ENCODE results near the gene FHOD3.

Gene FHOD3

DNA sequence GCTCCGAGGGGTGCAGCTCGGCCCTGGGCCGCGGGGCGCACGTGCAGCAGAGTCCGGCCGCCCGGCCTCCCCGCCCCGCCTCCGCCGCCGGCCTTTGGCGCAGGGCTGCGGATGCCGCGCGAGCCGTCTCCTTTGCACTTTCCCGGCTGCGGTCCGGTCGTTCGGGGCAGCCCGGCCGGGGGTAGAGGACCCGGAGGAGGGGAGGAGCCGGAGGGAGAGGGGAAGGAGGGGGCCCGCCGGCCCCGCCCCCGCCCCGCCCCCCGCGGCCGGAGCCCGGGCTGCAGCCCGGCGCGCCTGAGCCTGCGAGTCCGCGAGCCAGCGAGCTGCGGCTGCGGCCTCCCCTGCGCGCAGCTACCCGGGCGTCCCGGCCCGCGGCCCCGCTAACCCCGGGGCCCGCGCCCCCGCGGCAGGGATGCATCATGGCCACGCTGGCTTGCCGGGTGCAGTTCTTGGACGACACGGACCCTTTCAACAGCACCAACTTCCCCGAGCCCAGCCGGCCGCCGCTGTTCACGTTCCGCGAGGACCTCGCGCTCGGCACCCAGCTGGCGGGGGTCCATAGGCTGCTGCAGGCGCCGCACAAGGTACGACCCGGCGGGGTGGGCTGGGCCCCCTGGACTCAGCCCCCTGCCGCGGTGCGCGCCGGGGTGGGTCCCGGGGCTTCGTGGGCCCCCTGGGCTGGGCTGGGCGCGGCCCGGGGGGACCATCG is at the start of gene FHOD3:
Gene FHOD3, plus strand, starts transcription at position 297 of the 709 bp plus-strand sequence. Its CDS starts 123 bp downstream, at position 420.
- intact Hi-C loops (cut with DNase I), result loop anchor here (2.0 to 5.0 kb wide), 3 partner anchors 275 to 513 kb away; no protein-coding TSS in a partner anchor
- peak; percentile 29 to 90 (median 56) for DNase-seq

DNA sequence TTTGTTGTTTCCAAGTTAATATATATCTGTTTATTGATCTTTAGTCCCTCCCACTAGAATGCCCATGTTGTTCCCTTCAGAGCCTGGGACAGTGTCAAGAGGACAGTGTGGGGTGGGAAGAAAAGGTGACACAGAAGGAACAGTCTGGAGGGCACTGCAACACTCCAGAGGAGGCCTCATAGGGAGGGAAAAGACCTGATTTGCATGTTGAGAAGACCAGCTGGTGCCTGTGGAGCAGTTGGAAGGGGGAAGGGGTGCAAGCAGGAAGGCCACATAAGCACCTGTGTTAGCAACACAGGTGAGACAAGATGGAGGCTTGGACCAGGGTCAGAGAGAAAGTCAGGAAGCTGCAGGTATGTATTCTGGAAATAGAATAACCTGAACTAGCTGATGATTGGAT is 48.1 kb upstream of the FHOD3 start:
- intact Hi-C loops (cut with DNase I), result no loop called here
- no peak for DNase-seq

DNA sequence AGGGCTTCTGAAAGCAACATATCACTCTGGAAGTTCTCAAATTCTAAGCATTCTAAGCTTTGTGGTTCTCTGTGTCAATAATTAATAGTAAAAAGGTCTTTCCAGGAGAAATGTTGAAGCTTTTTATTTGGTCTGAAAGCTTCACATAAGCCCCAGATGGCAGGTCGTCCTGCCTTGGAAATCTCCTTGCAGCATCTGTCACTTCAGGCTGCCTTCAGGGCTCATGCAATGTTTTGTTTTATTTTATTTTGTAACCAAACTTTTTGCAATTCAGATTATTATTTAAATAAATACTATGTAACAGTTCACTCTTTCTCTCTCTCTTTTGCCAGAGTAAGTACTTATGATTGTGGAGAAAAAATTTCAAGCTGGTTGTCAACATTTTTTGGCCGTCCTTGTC is 46.7 kb upstream of the FHOD3 start:
- no peak for DNase-seq
- intact Hi-C loops (cut with DNase I), result no loop called here

DNA sequence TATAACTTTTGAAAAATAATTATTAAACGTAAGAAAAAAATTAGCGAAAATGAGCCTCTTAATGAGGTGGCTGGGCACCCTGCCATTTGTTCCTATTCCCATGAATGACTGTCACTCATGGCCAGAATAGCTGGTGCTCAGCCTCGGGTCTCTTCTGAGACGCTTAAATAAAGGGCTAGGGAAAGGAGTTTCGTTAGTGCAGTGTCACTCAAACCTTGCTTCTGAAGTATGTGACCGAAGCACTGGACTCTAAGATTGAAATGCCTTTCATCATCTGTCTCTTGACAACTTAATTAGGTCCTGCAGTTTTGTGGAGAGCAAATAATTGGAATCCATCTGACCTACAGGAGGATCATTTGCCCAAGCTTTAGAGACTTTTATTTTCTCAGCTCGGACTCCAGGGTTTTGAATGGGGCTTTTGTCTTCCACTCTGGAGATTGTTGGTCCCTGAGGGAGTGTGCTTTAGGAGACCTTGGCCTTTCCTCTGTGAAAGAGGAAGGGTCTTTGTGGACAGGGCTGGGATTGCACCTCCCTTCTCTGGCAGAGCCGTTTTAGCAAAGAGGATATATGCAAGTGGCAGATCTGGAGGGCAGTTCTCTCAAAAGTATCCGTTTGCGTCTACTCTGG is 42.3 kb upstream of the FHOD3 start:
- no peak for DNase-seq
- intact Hi-C loops (cut with DNase I), result no loop called here

DNA sequence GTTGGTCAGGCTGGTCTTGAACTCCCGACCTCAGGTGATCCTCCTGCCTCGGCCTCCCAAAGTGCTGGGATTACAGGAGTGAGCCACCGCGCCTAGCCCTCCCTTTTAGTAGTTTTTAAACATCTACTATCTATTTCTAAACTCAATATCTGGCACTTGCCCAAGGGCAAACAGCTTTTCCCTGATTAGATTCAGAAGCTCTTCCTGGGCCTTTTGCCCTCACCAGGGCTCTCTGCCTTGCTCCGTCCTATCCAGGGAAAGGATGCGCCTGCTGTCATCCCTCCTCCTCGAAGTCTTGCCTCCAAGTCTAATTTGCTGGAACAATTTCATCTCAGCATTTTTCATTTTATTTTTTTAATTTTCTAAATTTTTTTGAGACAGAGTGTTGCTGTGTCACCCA is 41.4 kb upstream of the FHOD3 start:
- intact Hi-C loops (cut with DNase I), result no loop called here
- DNase-seq, result no peak

DNA sequence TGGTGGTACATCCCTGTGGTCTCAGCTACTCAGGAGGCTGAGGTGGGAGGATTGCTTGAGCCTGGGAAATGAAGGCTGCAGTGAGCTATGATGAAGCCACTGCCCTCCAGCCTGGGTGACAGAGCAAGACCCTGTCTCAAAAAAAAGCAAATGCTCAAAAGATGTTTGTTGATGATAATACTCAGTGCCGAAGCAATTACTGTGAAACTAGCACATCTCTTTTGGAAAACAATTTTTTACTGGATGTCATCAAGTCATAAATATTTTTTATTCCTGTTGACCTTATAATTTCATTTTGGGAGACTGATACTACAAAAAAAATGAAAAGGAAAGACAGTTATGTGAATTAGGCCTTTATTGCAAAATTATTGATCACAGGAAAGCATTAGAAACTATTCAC is 34.5 kb upstream of the FHOD3 start:
- intact Hi-C loops (cut with DNase I), result no loop called here
- no peak for DNase-seq

DNA sequence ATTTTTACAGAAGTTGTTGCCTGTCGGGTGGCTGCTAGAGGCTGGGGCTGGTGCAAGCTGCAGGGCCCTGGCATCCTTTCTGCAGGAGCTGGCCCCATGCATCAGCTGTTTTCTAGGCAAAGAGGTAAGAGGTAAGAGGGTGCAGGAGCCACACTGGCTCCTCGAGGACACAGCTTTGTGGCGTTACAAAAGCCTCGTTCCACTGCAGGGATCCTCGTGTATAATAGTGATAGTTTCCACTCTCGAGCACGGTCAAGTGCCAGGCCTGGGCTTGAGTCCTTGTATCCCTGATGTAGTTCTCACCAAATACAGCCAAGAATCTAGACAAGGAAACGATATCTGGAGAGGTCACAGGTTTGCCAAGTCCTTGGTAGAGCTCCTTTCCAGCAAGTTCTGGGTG is 33.2 kb upstream of the FHOD3 start:
- intact Hi-C loops (cut with DNase I), result no loop called here
- no peak for DNase-seq

DNA sequence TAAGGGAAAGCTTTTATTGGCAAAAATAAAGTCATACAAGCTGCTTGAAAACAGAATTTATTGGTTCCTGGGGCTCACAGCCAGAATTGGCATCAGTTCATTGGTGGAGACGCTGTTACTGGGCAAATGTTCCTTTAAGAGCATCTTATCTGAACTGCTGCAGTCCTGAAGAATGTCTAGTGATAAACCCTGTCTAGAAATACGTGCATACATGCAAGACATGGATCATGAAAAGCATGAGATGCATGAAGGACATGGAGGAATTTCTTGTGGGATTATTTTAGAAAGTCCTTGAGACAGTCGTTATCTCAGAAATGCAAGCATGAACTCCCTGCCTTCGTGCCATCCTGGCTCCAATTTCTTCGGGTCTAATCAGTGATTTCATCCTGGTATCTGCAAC is 32.5 kb upstream of the FHOD3 start:
- intact Hi-C loops (cut with DNase I), result no loop called here
- no peak for DNase-seq

DNA sequence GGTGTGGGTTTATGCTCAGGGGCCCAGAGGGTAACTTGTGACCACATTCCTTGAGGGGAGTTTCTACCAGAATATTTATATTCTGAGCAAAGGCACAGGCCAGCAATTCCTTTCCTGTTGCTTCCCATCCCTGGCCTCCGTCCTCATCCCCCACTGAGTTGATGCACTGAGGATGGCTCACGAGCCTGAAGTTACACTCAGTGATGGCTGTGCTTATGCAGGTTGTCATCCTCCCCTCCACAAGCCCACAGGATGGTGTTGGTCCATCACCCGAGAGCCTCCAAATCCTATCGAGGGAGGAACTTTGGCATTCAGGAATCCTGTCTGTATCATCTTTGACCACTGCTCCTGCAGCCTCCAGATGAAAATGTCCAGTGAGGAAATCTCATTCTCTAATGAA is 28.4 kb upstream of the FHOD3 start:
- intact Hi-C loops (cut with DNase I), result no loop called here
- no peak for DNase-seq

DNA sequence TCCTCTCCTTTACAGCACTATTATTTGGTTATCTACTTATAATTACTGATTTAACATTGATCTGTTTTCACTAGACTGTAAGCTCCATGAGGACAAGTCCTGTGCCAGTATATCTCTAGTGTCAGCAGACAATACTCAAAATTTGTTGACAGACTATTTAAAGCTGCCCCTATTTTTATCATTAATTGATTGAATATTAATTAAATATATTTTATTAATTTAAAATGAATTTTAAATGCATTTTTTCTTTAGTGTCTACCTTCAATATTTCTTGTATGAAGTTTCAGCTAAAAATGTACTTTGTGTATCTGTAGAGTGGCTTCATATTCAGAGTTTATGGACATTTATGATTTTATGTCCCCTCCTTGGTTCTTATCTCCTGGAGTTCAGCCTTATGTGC is 26.4 kb upstream of the FHOD3 start:
- DNase-seq, result no peak
- intact Hi-C loops (cut with DNase I), result no loop called here

DNA sequence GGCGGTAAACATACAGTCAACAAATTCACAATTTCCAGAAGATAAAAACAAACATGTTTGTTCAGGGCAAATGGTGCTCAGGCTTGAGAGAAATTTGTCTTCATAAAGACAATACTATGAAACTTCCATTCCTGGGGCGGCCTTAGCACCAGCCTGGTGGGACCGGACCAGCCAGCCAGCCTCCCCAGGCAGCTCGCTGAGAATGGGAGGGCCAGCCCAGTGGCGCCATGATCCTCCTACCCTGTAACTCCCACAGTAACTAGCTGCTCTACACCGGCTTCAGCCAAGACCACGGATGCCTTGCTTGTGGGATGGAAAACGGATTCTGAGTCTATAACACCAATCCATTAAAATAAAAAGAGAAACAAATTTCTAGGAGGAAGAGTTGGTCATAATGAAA is 24.2 kb upstream of the FHOD3 start:
- intact Hi-C loops (cut with DNase I), result no loop called here
- DNase-seq, result no peak

DNA sequence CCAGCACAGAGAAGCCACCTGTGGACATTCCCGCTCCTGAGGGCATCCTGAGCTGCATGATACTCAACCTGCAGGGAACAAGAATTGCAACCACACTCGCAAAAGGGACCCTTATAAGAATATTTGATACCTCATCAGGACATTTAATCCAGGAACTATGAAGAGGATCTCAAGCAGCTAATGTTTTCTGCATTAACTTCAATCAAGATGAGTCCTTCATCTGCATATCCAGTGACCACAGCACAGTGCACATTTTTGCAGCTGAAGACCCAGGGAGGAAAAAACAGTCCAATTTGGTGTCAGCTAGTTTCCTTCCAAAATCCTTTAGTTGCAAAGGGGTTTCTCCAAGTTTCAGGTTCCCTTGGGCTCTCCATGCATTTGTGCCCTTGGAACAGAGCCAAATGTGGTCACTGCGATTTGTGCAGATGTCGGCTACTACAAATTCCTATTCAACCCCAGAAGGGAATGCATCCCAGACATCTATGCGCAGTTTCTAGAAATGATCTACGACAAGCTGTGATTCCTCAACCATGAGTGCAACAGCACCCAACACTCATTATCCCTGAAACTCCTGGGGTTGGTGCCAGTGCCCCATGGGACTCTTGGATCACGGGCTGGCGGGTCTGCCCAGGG is 23.3 kb upstream of the FHOD3 start:
- intact Hi-C loops (cut with DNase I), result no loop called here
- no peak for DNase-seq

DNA sequence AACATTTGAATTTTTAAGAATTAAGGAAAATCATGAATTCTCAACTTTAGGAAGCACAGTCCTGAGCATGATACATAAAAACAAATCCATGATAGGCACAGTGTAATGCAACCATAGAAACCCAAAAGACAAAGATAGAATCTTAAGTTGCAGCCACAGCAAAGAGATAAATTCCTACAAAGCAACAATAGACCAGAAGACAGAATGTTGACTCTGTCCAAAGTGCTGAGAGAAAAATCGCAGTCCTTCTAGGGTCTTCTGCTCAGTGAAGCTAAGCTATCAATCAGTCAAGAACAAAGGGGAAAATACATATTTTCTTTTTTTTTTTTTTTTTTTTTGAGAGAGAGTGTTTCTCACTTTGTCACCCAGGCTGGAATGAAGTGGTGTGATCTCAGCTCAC is 22.0 kb upstream of the FHOD3 start:
- intact Hi-C loops (cut with DNase I), result no loop called here

DNA sequence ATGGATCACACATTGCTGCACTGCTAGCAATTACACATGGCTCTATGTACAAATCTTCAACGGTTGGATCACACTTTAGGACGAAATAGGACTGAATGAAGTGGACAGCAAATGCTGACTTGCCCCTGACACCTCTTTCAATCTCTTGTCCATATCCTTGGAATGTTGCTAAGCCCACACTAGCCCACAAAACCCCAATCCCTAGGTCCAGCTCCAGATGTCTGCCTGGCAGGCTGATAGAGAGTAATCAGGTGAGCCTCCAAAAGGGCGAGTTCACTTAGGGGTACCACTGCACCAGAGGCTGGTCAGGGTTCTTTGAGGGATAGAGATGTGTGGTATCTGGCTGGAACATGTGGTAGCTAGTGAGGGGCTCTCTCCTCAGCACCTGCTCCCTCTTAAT is 18.5 kb upstream of the FHOD3 start:
- intact Hi-C loops (cut with DNase I), result no loop called here
- no peak for DNase-seq

More for the DNA sequence above, 22.0 kb upstream of the FHOD3 start:
- DNase-seq, result no peak

DNA sequence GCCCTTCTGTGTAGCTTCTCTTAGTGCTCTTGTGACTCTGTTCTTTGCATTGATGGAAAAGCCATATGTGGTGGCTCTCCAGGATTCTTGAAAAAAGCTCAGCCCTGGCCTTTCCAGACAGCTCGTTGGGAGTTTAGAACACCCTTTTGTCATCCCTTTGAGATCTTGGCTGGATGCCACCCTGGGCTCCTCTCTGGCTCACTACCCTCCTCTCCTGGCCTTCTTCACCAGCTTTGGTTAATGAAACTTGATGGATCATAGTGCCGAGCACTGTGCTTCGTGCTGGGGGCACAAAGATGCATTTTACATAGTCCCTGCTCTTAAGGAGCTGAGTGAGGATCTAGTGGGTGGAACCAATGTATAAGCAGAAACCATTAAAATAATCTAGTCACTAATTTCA is 15.6 kb upstream of the FHOD3 start:
- intact Hi-C loops (cut with DNase I), result loop anchor here (5.0 kb wide), 1 partner anchor 475 kb away; no protein-coding TSS in a partner anchor
- no peak for DNase-seq

DNA sequence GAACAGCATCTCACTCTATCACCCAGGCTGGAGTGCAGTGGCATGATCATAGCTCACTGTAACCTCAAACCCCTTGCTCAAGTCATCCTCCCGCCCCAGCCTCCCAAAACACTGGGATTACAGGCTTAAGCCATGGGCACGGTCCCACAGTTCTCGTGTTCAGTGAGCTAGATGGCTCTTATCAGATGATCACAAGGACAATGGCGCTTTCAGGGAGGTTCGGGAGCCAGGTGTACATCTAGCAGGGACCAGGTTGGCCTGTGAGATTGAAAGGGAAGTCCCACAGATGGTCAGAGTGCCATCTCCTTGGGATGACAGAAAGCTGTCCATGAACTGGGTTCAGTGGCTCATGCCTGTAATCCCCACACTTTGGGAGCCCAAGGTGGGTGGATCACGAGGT is 14.1 kb upstream of the FHOD3 start:
- no peak for DNase-seq
- intact Hi-C loops (cut with DNase I), result loop anchor here (5.0 kb wide), 1 partner anchor 474 kb away; no protein-coding TSS in a partner anchor

DNA sequence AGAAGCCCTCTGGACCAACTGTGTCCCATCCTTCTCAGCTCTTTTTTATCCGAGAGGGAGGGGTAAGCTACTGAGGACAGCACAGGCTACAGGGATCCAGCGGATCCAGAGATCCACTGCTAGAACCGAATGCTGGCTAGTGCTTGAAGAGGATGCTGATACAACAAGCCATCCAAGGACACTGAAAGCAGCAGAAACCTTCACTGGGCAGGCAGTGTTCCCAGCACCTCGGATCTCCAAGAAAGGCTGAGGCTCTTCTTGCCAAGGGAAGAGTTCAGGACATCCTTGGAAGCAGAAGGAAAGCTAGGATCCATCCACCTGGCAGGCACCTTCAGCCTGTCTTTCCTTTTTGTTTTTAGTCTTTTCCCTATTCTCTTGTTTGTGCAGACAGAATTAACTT is 13.2 kb upstream of the FHOD3 start:
- no peak for DNase-seq
- intact Hi-C loops (cut with DNase I), result loop anchor here (1.0 to 5.0 kb wide), 4 partner anchors 188 to 528 kb away; no protein-coding TSS in a partner anchor

DNA sequence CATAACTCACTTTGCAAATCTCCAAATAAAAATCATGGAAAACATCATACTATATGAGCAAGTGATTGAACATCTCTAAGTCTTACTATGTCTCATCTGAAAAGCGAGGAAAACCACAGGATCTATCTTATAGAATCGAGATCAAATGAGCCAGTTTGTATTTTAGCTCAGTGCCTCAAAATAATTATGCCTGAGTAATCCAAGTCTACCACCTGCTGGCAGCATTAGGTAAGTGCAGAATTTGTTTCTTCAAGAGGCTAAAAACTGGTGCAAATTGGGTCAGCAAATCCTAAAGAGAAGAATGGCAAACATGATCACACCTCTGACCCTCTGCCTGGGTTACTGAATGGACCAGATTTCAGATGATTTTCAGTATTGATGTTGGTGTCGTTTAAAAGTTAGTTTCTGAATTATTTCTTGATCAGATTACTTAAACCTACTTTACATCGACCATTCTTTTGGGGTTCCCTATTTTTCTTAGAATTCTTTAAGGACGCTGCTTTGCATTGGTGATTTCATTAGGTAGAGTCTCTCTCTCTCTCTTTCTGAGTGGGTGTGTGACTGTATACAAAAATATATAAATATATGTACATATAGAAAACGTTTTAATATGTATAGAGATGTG is 12.7 kb upstream of the FHOD3 start:
- DNase-seq, result peak in 3 of 10 donors; percentile 31 to 41 (median 40)
- intact Hi-C loops (cut with DNase I), result loop anchor here (1.0 to 5.0 kb wide), 4 partner anchors 188 to 528 kb away; no protein-coding TSS in a partner anchor

DNA sequence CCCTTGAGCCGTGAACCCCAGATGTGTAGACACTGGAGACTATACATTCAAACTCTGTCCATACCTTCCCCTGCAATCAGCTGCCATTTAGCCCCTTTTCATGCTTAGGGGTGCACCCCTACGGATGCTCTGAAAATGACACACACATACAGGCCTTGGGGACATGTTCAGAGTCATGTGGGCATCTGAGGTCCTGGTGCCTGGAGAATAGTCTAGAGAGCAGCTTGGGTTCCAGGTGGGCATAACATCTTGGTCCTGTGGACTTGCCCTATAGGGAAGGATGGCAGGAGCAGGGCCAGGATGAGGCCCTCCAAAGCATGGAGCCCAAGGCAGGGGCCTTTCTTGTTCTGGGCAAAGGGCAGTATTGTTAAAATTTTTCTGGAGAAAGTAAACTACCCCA is 9.9 kb upstream of the FHOD3 start:
- DNase-seq, result no peak
- intact Hi-C loops (cut with DNase I), result no loop called here

DNA sequence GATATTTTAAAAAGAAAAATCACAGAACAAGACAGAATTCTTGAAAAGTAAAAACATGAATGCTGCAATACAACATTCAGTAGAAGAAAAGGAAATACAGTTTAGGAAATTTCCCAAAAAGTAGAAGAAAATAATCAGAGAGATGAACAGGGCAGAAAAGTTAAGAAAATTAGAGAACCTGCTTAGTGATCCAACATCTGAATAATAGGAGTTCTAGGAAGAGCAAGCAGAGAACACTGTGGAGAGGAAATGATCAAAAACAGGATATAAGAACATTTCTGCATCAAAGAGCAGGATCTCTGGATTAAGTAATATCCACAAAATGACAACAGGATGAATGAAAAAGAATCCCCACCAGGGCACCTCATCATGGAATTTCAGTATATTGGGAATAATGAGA is 8.8 kb upstream of the FHOD3 start:
- no peak for DNase-seq
- intact Hi-C loops (cut with DNase I), result no loop called here

DNA sequence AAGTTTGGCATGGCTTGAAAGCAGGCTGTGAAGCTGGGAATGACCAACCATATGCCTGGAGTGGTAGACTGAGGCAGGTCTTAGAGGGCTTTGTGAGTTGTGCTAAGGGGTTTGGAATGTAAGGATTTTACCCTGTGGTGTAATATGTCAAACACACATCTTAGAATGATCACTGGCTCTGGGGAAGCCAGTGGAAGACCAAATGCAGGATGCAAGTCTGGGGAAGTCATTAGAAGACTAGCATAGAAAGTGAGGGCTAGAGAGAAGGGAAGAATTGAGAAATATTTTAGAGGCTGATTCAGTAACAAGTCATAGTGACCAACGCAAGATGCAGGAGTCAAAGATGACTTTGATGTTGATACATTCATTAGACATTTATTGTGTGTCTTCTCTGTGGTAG is 3.5 kb upstream of the FHOD3 start:
- DNase-seq, result no peak

More for the DNA sequence above, 3.5 kb upstream of the FHOD3 start:
- intact Hi-C loops (cut with DNase I), result no loop called here
